ENCODE measurements around the gene PRSS57. TPM values are rescaled to one million over a fixed set of nuclear protein-coding genes. Genes with fewer than 3 reads are reported as not detected.
"Not testable (repeated sequence)": the region's sequence is repeated elsewhere in the genome, so short reads cannot be mapped to it uniquely, and the experiment has no call there.

PRSS57 gene
- total RNA-seq, 1 donor from 2014 or later: not detected

- DNase-seq (ENCODE audit: low spot score): no peak
Measured at GRCh38 chr19:674282-675151, 20.7 kb downstream of the PRSS57 start.

GRCh38 chr19:670609-671075 is 24.6 kb downstream of the PRSS57 start:
- no peak for DNase-seq (ENCODE audit: low spot score)

- not testable (repeated sequence) for DNase-seq (ENCODE audit: low spot score)
Measured at GRCh38 chr19:668675-669434, 26.4 kb downstream of the PRSS57 start.

- DNase-seq (ENCODE audit: low spot score): not testable (repeated sequence)
Measured at GRCh38 chr19:666985-667573, 28.2 kb downstream of the PRSS57 start.

GRCh38 chr19:664913-665443 is 30.3 kb downstream of the PRSS57 start:
- DNase-seq (ENCODE audit: low spot score): peak; percentile 86

GRCh38 chr19:663682-664117 is 31.6 kb downstream of the PRSS57 start:
- no peak for DNase-seq (ENCODE audit: low spot score)

- DNase-seq (ENCODE audit: low spot score): peak; percentile 88
Measured at GRCh38 chr19:662962-663681, 32.1 kb downstream of the PRSS57 start, which contains the start of gene RNF126. Gene RNF126 (minus strand): TSS chr19:663214. CDS start chr19:663121, 93 bp downstream.

- no peak for DNase-seq (ENCODE audit: low spot score)
Measured at GRCh38 chr19:662207-662961, 32.9 kb downstream of the PRSS57 start.

GRCh38 chr19:661427-662196 is 33.6 kb downstream of the PRSS57 start:
- no peak for DNase-seq (ENCODE audit: low spot score)

GRCh38 chr19:660793-661426 is 34.3 kb downstream of the PRSS57 start:
- no peak for DNase-seq (ENCODE audit: low spot score)

- DNase-seq (ENCODE audit: low spot score): no peak
Measured at GRCh38 chr19:658916-659839, 36.1 kb downstream of the PRSS57 start.

- no peak for DNase-seq (ENCODE audit: low spot score)
Measured at GRCh38 chr19:658059-658839, 37.0 kb downstream of the PRSS57 start.

- DNase-seq (ENCODE audit: low spot score): no peak
Measured at GRCh38 chr19:657611-658010, 37.6 kb downstream of the PRSS57 start.

- no peak for DNase-seq (ENCODE audit: low spot score)
Measured at GRCh38 chr19:656751-657559, 38.3 kb downstream of the PRSS57 start.

GRCh38 chr19:655691-656090 is 39.6 kb downstream of the PRSS57 start:
- DNase-seq (ENCODE audit: low spot score): no peak

GRCh38 chr19:653425-653824 is 41.8 kb downstream of the PRSS57 start:
- DNase-seq (ENCODE audit: low spot score): no peak

Data from umbilical cord (tissue), 2 donors.